Lower lobe of right lung (tissue), 2 donors: ENCODE results near the gene ENOX2. TPM values are rescaled to one million over a fixed set of nuclear protein-coding genes. Genes with fewer than 3 reads are reported as not detected.
"Not testable (repeated sequence)": the region's sequence is repeated elsewhere in the genome, so short reads cannot be mapped to it uniquely, and the experiment has no call there.

Experiments used
- ATAC-seq, 2 donors: fragments of 200-7000 bp; cut with Tn5 transposase; one replicate each; pipeline ENCODE4 v1.9.1; 2020 to 2022; ENCODE audit warnings: mild to moderate bottlenecking in 2 of 2, moderate library complexity in 2 of 2
- DNase-seq: peaks from one replicate; pipeline ENCODE4 v3.0.0-alpha.2; 2020
- H3K27ac ChIP-seq: fragments of 200-600 bp; one replicate; pipeline ENCODE4 v1.8.0; 2022
- H3K27me3 ChIP-seq: fragments of 200-600 bp; one replicate; pipeline ENCODE4 v1.8.0; 2022; ENCODE audit warnings: low read depth
- H3K36me3 ChIP-seq: fragments of 200-600 bp; one replicate; pipeline ENCODE4 v1.8.0; 2022; ENCODE audit warnings: mild to moderate bottlenecking
- H3K4me1 ChIP-seq: fragments of 200-600 bp; one replicate; pipeline ENCODE4 v1.8.0; 2022
- H3K4me3 ChIP-seq: fragments of 200-600 bp; one replicate; pipeline ENCODE4 v1.8.0; 2022; ENCODE audit warnings: mild to moderate bottlenecking
- H3K9me3 ChIP-seq: fragments of 200-600 bp; one replicate; pipeline ENCODE4 v1.8.0; 2022
- intact Hi-C: fragments of 100-400 bp; cut with DNase I; formaldehyde crosslinking; loops from one replicate; pipeline ENCODE4 v1.11.0; 2022
- long read RNA-seq: library from polyadenylated mRNA; unstranded; transcript quantifications from one replicate; pipeline ENCODE4 v2.0.0, GENCODE V29; 2021
- total RNA-seq: library from RNA; stranded (reverse); fragmentation: NEBNext Ultra II Directional; extraction: Animal tissue kit (Norgen Biotek cat#: 25700); gene quantifications from one replicate; pipeline ENCODE4 v1.2.1, GENCODE V29; 2021
- TF ChIP-seq, protein P1 (sequence below): fragments of 200-600 bp; IDR thresholded peaks from one replicate; pipeline ENCODE4 v1.8.0; 2022; ENCODE audit warnings: antibody characterized with exemption, mild to moderate bottlenecking
- donor health status: DM: no; HTN: yes; CAD: no; lungs with severe emphysema.

Gene ENOX2
- 16.8 TPM for total RNA-seq
- long read RNA-seq, full-length matches to known transcripts = 11 of 20 reads
- long read RNA-seq, partial matches to known transcripts = 1 of 20 reads
- long read RNA-seq, other reads (novel, unspliced or antisense) = 8 of 20 reads

DNA sequence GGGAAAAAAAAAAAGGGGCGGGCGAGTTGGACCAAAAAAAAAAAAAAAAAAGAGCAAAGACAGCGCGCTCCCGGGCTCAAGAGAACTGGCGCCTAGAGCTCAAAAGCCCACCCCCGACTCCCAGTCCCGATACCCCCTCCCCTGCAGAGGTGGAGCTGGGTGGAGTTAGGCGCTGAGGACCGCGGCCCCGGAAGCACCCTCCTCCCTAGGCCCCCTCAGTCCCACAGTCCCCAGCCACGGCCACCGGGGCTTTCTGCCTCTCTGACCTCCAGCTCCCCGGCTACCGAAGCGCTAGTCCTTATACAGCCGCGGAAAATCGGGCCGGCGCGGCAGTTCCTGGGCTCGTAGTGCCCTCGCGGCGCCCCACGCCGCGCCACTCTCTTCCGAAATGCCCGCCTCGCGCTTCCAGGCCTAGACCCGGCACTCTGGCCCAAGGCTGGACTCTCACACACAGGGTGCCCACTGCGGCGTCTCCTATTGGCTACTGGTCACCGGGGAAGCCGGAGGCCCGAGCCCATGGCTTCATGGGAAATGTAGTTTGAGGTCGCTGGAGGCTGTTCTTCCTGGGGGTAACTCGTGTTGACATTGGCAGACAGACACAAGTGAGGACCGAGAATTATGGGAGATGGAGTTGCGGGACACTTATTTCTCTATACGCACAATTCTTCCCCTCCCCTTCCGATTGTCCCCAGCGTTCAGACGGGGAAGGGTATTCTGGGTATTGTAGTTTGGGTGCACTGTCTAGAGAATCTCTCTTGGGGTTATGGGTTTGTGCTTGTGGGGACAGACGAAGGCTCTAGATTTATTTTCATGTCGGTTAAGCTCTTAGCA is at the start of gene ENOX2:
ENOX2 (minus strand) TSS at position 427 of the 831 bp plus-strand sequence. CDS start 199,993 bp downstream, outside the sequence.
- H3K9me3 ChIP-seq = no peaks in the 10 kb centered on the region
- no peaks in the 10 kb centered on the region for H3K36me3 ChIP-seq
- TF ChIP-seq, protein P1, sequence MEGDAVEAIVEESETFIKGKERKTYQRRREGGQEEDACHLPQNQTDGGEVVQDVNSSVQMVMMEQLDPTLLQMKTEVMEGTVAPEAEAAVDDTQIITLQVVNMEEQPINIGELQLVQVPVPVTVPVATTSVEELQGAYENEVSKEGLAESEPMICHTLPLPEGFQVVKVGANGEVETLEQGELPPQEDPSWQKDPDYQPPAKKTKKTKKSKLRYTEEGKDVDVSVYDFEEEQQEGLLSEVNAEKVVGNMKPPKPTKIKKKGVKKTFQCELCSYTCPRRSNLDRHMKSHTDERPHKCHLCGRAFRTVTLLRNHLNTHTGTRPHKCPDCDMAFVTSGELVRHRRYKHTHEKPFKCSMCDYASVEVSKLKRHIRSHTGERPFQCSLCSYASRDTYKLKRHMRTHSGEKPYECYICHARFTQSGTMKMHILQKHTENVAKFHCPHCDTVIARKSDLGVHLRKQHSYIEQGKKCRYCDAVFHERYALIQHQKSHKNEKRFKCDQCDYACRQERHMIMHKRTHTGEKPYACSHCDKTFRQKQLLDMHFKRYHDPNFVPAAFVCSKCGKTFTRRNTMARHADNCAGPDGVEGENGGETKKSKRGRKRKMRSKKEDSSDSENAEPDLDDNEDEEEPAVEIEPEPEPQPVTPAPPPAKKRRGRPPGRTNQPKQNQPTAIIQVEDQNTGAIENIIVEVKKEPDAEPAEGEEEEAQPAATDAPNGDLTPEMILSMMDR = no peak
- no peaks in the 10 kb centered on the region for H3K27me3 ChIP-seq
- intact Hi-C loops = no loop called here
- peak within 1 kb of the TSS; percentile 63 for H3K4me3 ChIP-seq
- H3K27ac ChIP-seq = peak within 1 kb of the TSS; percentile 77
- ATAC-seq (peak; percentile 100), DNase-seq (peak; percentile 94)
- no peaks in the 10 kb centered on the region for H3K4me1 ChIP-seq

DNA sequence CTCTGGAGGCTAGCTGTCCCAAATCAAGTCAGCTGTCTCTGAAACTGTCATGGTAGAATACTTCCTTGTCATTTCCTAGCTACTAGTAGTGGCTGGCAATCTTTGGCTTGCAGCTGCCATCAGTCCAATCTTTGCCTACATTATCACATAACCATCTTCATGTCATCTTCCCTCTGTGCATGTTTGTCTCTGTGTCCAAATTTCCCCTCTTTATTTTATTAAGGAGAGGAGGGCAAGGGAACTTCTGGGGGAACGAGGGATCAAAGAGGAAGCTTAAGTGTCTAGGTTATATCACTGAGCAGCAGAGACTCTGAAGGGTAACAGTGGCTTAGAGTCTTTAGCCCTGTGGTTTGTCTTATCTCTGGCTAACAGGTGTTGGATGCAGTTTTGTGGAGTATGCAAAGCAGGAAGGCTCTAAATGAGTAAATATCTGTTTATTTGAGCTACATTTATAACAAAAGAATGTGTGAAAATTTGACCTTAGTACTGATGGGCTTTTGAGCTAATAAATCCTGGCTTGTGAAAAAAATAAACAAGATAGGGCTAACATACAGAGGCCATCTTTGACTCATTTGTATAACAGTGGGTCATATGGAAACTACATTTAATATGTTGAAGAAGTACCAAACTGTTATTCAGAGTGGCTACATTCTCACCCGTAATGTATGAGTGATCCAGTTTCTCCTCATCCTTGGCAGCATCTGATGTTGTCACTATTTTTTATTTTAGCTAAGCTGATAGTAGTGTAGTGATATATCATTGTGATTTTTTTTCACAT is 49.4 kb upstream of the ENOX2 start:
- TF ChIP-seq, protein P1 = no peak
- ATAC-seq (no peak), DNase-seq (no peak)
- Histone ChIP-seq H3K4me1 (no peaks in the 10 kb centered on the region), H3K36me3 (no peaks in the 10 kb centered on the region), H3K27me3 (no peaks in the 10 kb centered on the region), H3K27ac (no peak overlapping the region), H3K4me3 (no peak overlapping the region), H3K9me3 (no peaks in the 10 kb centered on the region)
- intact Hi-C loops = no loop called here

- no peak for DNase-seq
- H3K27me3 ChIP-seq = no peaks in the 10 kb centered on the region
- H3K27ac ChIP-seq = no peak overlapping the region
- no peaks in the 10 kb centered on the region for H3K9me3 ChIP-seq
- intact Hi-C loops = no loop called here
- no peak for ATAC-seq
- no peak overlapping the region for H3K4me3 ChIP-seq
- TF ChIP-seq, protein P1 = no peak
- H3K4me1 ChIP-seq = no peaks in the 10 kb centered on the region
- no peaks in the 10 kb centered on the region for H3K36me3 ChIP-seq
Measured at GRCh38 chrX:130944230-130944629, 41.2 kb upstream of the ENOX2 start.

- no peak for ATAC-seq
- DNase-seq = no peak
- Histone ChIP-seq H3K27ac (no peak overlapping the region), H3K4me3 (no peak overlapping the region), H3K36me3 (no peaks in the 10 kb centered on the region), H3K9me3 (no peaks in the 10 kb centered on the region), H3K4me1 (no peaks in the 10 kb centered on the region), H3K27me3 (no peaks in the 10 kb centered on the region)
- TF ChIP-seq, protein P1 = no peak
- intact Hi-C loops = no loop called here
Measured at GRCh38 chrX:130937101-130937500, 34.1 kb upstream of the ENOX2 start.

DNA sequence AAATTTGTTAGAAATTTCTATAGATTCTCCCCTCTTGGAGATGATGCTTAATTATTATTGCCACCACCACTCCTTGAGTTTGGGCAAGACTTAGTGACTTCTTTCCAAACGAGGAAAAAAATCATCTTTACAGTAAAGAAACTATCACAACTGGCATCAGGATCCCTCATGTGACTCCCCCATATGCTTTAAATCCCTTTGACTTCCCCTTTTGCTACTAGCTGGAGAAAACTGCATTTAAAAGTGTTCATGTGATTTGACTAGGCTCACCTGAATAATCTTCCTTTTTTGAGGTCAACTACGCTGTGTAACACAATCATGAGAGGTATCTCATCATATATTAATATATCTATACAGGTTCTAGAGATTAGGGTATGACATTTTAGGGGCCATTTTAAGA is 30.3 kb upstream of the ENOX2 start:
- H3K27ac ChIP-seq = no peak overlapping the region
- H3K9me3 ChIP-seq = no peaks in the 10 kb centered on the region
- intact Hi-C loops = no loop called here
- DNase-seq (no peak), ATAC-seq (no peak)
- TF ChIP-seq, protein P1 = no peak
- H3K27me3 ChIP-seq = no peaks in the 10 kb centered on the region
- no peak overlapping the region for H3K4me3 ChIP-seq
- H3K36me3 ChIP-seq = no peaks in the 10 kb centered on the region
- no peaks in the 10 kb centered on the region for H3K4me1 ChIP-seq

GRCh38 chrX:130920405-130920804 is 17.4 kb upstream of the ENOX2 start:
- H3K36me3 ChIP-seq, intact Hi-C loops, H3K4me1 ChIP-seq, H3K9me3 ChIP-seq, ATAC-seq, H3K27me3 ChIP-seq, H3K27ac ChIP-seq, DNase-seq, H3K4me3 ChIP-seq: not testable (repeated sequence)

DNA sequence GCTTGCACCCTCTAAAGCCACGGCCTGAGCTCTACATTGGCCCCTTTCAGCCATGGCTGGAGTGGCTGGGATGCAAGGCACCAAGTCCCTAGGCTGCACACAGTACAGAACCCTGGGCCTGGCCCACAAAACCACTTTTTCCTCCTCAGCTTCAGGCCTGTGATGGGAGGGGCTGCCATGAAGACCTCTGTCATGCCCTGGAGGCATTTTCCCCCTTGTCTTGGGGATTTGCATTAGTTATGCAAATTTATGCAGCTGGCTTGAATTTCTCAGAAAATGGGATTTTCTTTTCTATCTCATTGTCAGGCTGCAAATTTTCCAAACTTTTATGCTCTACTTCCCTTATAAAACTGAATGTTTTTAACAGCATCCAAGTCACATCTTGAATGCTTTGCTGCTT is 16.7 kb upstream of the ENOX2 start:
- H3K4me1 ChIP-seq, intact Hi-C loops, DNase-seq, H3K9me3 ChIP-seq, H3K27ac ChIP-seq, H3K36me3 ChIP-seq, H3K4me3 ChIP-seq, ATAC-seq, H3K27me3 ChIP-seq: not testable (repeated sequence)

DNA sequence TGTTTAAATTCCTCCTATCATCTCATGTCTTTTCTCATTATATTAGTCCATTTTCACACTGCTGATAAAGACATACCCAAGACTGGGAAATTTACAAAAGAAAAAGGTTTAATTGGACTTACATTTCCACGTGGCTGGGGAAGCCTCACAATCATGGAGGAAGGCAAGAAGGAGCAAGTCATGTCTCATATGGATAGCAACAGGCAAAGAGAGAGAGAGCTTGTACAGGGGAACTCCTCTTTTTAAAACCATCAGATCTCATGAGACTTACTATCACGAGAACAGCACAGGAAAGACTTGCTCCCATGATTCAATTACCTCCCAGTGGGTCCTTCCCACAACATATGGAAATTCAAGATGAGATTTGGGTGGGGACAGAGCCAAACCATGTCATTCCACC is 15.5 kb upstream of the ENOX2 start:
- H3K9me3 ChIP-seq, ATAC-seq, H3K4me1 ChIP-seq, H3K36me3 ChIP-seq, intact Hi-C loops, H3K4me3 ChIP-seq, H3K27ac ChIP-seq, H3K27me3 ChIP-seq, DNase-seq: not testable (repeated sequence)
